Liver (tissue), 9 donors: ENCODE results near the gene UCK2. TPM values are rescaled to one million over a fixed set of nuclear protein-coding genes. Genes with fewer than 3 reads are reported as not detected.

Experiments used
- DNase-seq: peaks from one replicate; pipeline ENCODE4 v3.0.0-alpha.2; 2017; ENCODE audit warnings: low spot score
- H3K27ac ChIP-seq, 2 donors: one replicate each; pipeline ENCODE4 v1.7.0; 2013; ENCODE audit warnings: inconsistent platforms in 2 of 2, low read length in 2 of 2, control low read depth in 1 of 2, low read depth in 1 of 2, mild to moderate bottlenecking in 1 of 2
- H3K27me3 ChIP-seq, 4 donors: one replicate each; pipeline versions ENCODE4 v1.6.1 to v1.7.0; 2013; ENCODE audit warnings: low read length in 3 of 4, inconsistent platforms in 1 of 4, mild to moderate bottlenecking in 1 of 4, moderate library complexity in 1 of 4; ENCODE audit not compliant: control insufficient read depth in 4 of 4, insufficient read depth in 4 of 4
- H3K36me3 ChIP-seq, 4 donors: one replicate each; pipeline versions ENCODE4 v1.6.1 to v1.7.0; 2013; ENCODE audit warnings: low read length in 3 of 4, mild to moderate bottlenecking in 3 of 4, low read depth in 1 of 4, moderate library complexity in 1 of 4; ENCODE audit not compliant: control insufficient read depth in 4 of 4, insufficient read depth in 3 of 4
- H3K4me1 ChIP-seq, 4 donors: one replicate each; pipeline versions ENCODE4 v1.6.1 to v1.7.0; 2013; ENCODE audit warnings: low read length in 3 of 4, mild to moderate bottlenecking in 3 of 4, moderate library complexity in 1 of 4; ENCODE audit not compliant: control insufficient read depth in 4 of 4, insufficient read depth in 4 of 4
- H3K4me3 ChIP-seq, 3 donors: one replicate each; pipeline versions ENCODE4 v1.6.1 to v1.7.0; 2013; ENCODE audit warnings: low read length in 3 of 3, control low read depth in 1 of 3, low read depth in 1 of 3, mild to moderate bottlenecking in 1 of 3
- H3K9ac ChIP-seq, 2 donors: one replicate each; pipeline ENCODE4 v1.7.0; 2013; ENCODE audit warnings: low read length in 2 of 2, mild to moderate bottlenecking in 2 of 2, moderate library complexity in 2 of 2, control low read depth in 1 of 2, low read depth in 1 of 2
- H3K9me3 ChIP-seq, 4 donors: one replicate each; pipeline versions ENCODE4 v1.6.1 to v1.7.0; 2013; ENCODE audit warnings: low read length in 3 of 4; ENCODE audit not compliant: control insufficient read depth in 4 of 4
- EGR1 ChIP-seq, 2 donors: IDR thresholded peaks; 2 replicates each; pipeline ENCODE4 v1.6.1; 2016 to 2018; ENCODE audit warnings: antibody characterized with exemption in 2 of 2, low read depth in 2 of 2
- FOXA1 ChIP-seq: IDR thresholded peaks from 2 replicates; pipeline ENCODE4 v1.6.1; 2016; ENCODE audit warnings: antibody characterized with exemption
- FOXA2 ChIP-seq: IDR thresholded peaks from 2 replicates; pipeline ENCODE4 v1.6.1; 2016; ENCODE audit warnings: antibody characterized with exemption
- GABPA ChIP-seq, 2 donors: IDR thresholded peaks in 1 of 2; conservative IDR thresholded peaks in 1 of 2; 2 replicates each; pipeline ENCODE4 v1.6.1; 2016; ENCODE audit warnings: antibody characterized with exemption in 2 of 2, mild to moderate bottlenecking in 1 of 2, moderate library complexity in 1 of 2
- HNF4A ChIP-seq, 2 donors: conservative IDR thresholded peaks; 2 replicates each; pipeline ENCODE4 v1.6.1; 2016; ENCODE audit warnings: antibody characterized with exemption in 2 of 2, mild to moderate bottlenecking in 2 of 2
- HNF4G ChIP-seq: IDR thresholded peaks from 2 replicates; pipeline ENCODE4 v1.6.1; 2016; ENCODE audit warnings: antibody characterized with exemption
- JUND ChIP-seq, 2 donors: IDR thresholded peaks; 2 replicates each; pipeline ENCODE4 v1.6.1; 2016; ENCODE audit warnings: antibody characterized with exemption in 2 of 2
- NR2F2 ChIP-seq: IDR thresholded peaks from 2 replicates; pipeline ENCODE4 v1.6.1; 2016; ENCODE audit warnings: antibody characterized with exemption
- RAD21 ChIP-seq, 2 donors: IDR thresholded peaks; 2 replicates each; pipeline ENCODE4 v1.6.1; 2016; ENCODE audit warnings: antibody characterized with exemption in 2 of 2, mild to moderate bottlenecking in 2 of 2
- RXRA ChIP-seq, 2 donors: IDR thresholded peaks; 2 replicates each; pipeline ENCODE4 v1.6.1; 2017 to 2018; ENCODE audit warnings: antibody characterized with exemption in 2 of 2, mild to moderate bottlenecking in 1 of 2
- SP1 ChIP-seq: IDR thresholded peaks from 2 replicates; pipeline ENCODE4 v1.6.1; 2018; ENCODE audit warnings: antibody characterized with exemption, mild to moderate bottlenecking
- TAF1 ChIP-seq: conservative IDR thresholded peaks from 2 replicates; pipeline ENCODE4 v1.6.1; 2016; ENCODE audit warnings: antibody characterized with exemption, mild to moderate bottlenecking
- YY1 ChIP-seq: IDR thresholded peaks from 2 replicates; pipeline ENCODE4 v1.6.1; 2016; ENCODE audit warnings: antibody characterized with exemption, mild to moderate bottlenecking
- WGBS: extraction: QIAGEN DNeasy Blood & Tissue Kit; methylation state at CpG from one replicate; pipeline ENCODE4 v1.1.7; 2013; 5-methylcytosine and 5-hydroxymethylcytosine counted together
- polyA plus RNA-seq, 2 donors: library from polyadenylated mRNA; stranded (reverse) in 1 of 2; unstranded in 1 of 2; fragments of 200-250 nt in 1 of 2; fragments of >200 nt in 1 of 2; fragmentation: Nextera tagmentation in 1 of 2; extraction: Ambion mirVana in 1 of 2; gene quantifications; one replicate each; pipeline versions ENCODE4 v1.2.1 to v1.2.3, GENCODE V29; 2013 to 2015
- total RNA-seq, 2 donors: library from RNA; depleted of rRNA; stranded (reverse); fragments of >200 nt; gene quantifications; one replicate each; pipeline ENCODE4 v1.2.3, GENCODE V29; 2014
- TF ChIP-seq, protein P1 (sequence below): IDR thresholded peaks from 2 replicates; pipeline ENCODE4 v1.6.1; 2016; ENCODE audit warnings: antibody characterized with exemption
- TF ChIP-seq, protein P2 (sequence below): fragments of 150-350 bp; IDR thresholded peaks from 2 replicates; pipeline ENCODE4 v1.5.1; 2017; ENCODE audit warnings: improper control_type of control experiment, low read depth, low read length; ENCODE audit not compliant: missing input control
- TF ChIP-seq, protein P3 (sequence below): IDR thresholded peaks from 2 replicates; pipeline ENCODE4 v1.6.1; 2016; ENCODE audit warnings: antibody characterized with exemption
- TF ChIP-seq, protein P4 (sequence below): IDR thresholded peaks from 2 replicates; pipeline ENCODE4 v1.6.1; 2016; ENCODE audit warnings: antibody characterized with exemption
- TF ChIP-seq, protein P5 (sequence below): IDR thresholded peaks from 2 replicates; pipeline ENCODE4 v1.6.1; 2016; ENCODE audit warnings: antibody characterized with exemption, mild to moderate bottlenecking
- donor health status: healthy.
- donor health status: healthy.
- donor health status: healthy.
- donor health status: healthy.
- donor health status: healthy.

The UCK2 gene
- total and polyA plus RNA-seq, 4 donors, result 8.9 to 25.5 (median 17.3) TPM

DNA sequence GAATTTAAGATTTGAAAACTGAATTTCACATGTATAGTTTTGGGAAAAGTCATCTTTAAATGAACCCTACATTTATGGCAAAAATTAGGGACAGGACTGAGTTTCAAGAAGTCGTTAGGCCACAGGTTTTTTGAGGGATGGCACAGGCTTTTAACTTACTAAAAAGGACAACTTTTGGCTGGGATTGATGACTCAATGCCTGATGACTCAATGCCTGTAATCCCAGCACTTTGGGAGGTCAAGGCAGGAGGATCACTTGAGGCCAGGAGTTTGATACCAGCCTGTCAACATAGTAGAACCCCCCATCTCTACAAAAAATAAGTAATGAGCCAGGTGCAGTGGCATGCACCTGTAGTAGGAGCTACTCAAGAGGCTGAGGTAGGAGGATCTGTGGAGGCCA, 15.9 kb downstream of the UCK2 start:
- Histone ChIP-seq H3K4me1 (peaks cover 0 to 3% (median 1%) of the 10 kb centered on the region in 4 donors), H3K9ac (no peak overlapping the region), H3K4me3 (no peak overlapping the region), H3K36me3 (no peaks in the 10 kb centered on the region), H3K9me3 (no peaks in the 10 kb centered on the region), H3K27ac (no peak overlapping the region), H3K27me3 (no peaks in the 10 kb centered on the region)
- WGBS, result 91% methylated on average over 1 of the region's 1 CpG
- no peak for TF ChIP-seq HNF4A (conservative IDR thresholded peaks at IDR 0.05)
- TF ChIP-seq RXRA (IDR thresholded peaks at IDR 0.05), result no peak
- TF ChIP-seq, protein P1, sequence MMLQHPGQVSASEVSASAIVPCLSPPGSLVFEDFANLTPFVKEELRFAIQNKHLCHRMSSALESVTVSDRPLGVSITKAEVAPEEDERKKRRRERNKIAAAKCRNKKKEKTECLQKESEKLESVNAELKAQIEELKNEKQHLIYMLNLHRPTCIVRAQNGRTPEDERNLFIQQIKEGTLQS, result no peak
- no peak for TF ChIP-seq GABPA (IDR thresholded peaks at IDR 0.05 in 1 of 2, conservative IDR thresholded peaks at IDR 0.05 in 1 of 2)
- TF ChIP-seq, protein P2, sequence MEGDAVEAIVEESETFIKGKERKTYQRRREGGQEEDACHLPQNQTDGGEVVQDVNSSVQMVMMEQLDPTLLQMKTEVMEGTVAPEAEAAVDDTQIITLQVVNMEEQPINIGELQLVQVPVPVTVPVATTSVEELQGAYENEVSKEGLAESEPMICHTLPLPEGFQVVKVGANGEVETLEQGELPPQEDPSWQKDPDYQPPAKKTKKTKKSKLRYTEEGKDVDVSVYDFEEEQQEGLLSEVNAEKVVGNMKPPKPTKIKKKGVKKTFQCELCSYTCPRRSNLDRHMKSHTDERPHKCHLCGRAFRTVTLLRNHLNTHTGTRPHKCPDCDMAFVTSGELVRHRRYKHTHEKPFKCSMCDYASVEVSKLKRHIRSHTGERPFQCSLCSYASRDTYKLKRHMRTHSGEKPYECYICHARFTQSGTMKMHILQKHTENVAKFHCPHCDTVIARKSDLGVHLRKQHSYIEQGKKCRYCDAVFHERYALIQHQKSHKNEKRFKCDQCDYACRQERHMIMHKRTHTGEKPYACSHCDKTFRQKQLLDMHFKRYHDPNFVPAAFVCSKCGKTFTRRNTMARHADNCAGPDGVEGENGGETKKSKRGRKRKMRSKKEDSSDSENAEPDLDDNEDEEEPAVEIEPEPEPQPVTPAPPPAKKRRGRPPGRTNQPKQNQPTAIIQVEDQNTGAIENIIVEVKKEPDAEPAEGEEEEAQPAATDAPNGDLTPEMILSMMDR, result no peak
- TF ChIP-seq SP1, result no peak
- no peak for TF ChIP-seq RAD21 (IDR thresholded peaks at IDR 0.05)
- TF ChIP-seq, protein P3, sequence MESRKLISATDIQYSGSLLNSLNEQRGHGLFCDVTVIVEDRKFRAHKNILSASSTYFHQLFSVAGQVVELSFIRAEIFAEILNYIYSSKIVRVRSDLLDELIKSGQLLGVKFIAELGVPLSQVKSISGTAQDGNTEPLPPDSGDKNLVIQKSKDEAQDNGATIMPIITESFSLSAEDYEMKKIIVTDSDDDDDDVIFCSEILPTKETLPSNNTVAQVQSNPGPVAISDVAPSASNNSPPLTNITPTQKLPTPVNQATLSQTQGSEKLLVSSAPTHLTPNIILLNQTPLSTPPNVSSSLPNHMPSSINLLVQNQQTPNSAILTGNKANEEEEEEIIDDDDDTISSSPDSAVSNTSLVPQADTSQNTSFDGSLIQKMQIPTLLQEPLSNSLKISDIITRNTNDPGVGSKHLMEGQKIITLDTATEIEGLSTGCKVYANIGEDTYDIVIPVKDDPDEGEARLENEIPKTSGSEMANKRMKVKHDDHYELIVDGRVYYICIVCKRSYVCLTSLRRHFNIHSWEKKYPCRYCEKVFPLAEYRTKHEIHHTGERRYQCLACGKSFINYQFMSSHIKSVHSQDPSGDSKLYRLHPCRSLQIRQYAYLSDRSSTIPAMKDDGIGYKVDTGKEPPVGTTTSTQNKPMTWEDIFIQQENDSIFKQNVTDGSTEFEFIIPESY, result no peak
- TF ChIP-seq FOXA1, result no peak
- no peak for DNase-seq

DNA sequence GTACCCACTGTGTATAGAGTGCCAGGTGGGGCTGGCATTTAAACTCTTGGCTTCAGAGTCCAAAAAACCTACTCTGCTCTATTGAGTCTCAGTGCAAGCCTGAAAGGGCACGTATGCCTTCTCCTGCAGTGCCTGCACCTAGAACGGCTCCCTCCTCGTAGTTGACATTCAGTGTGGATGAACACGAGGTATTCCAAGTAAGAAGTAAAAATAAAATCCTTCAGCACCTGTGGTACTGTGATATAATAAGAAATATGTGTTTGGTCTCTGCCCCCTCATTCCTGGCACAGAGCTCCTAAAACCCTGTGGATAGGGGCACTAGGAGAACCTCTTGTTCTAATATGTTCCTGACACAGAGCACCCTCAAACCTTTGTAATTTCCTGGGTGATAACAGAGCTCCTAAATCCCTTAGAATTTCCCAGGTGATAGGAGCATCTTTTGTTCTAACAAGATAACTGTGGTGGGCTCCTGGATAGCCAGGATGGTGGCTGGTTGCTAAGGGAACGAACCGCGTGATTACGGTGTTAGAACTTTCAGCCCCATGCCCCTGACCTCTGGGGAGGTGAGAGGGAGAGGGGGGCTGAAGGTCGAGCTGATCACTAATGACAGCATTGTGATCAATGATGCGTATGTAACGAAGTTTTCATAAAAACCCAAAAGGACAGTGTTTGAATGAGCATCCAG, 16.8 kb downstream of the UCK2 start:
- DNase-seq, result no peak
- TF ChIP-seq FOXA2 (no peak), HNF4A (conservative IDR thresholded peaks at IDR 0.05) (no peak), NR2F2 (no peak), GABPA (IDR thresholded peaks at IDR 0.05 in 1 of 2, conservative IDR thresholded peaks at IDR 0.05 in 1 of 2) (no peak), YY1 (no peak), TAF1 (no peak), FOXA1 (no peak), SP1 (no peak), JUND (IDR thresholded peaks at IDR 0.05) (no peak), RAD21 (IDR thresholded peaks at IDR 0.05) (no peak), HNF4G (no peak), RXRA (IDR thresholded peaks at IDR 0.05) (no peak), EGR1 (IDR thresholded peaks at IDR 0.05; ENCODE audit: low read depth in 2 of 2) (no peak)
- TF ChIP-seq, protein P3, result no peak
- TF ChIP-seq, protein P1, result no peak
- TF ChIP-seq, protein P2, result no peak
- TF ChIP-seq, protein P4, sequence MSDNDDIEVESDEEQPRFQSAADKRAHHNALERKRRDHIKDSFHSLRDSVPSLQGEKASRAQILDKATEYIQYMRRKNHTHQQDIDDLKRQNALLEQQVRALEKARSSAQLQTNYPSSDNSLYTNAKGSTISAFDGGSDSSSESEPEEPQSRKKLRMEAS, result no peak
- TF ChIP-seq, protein P5, sequence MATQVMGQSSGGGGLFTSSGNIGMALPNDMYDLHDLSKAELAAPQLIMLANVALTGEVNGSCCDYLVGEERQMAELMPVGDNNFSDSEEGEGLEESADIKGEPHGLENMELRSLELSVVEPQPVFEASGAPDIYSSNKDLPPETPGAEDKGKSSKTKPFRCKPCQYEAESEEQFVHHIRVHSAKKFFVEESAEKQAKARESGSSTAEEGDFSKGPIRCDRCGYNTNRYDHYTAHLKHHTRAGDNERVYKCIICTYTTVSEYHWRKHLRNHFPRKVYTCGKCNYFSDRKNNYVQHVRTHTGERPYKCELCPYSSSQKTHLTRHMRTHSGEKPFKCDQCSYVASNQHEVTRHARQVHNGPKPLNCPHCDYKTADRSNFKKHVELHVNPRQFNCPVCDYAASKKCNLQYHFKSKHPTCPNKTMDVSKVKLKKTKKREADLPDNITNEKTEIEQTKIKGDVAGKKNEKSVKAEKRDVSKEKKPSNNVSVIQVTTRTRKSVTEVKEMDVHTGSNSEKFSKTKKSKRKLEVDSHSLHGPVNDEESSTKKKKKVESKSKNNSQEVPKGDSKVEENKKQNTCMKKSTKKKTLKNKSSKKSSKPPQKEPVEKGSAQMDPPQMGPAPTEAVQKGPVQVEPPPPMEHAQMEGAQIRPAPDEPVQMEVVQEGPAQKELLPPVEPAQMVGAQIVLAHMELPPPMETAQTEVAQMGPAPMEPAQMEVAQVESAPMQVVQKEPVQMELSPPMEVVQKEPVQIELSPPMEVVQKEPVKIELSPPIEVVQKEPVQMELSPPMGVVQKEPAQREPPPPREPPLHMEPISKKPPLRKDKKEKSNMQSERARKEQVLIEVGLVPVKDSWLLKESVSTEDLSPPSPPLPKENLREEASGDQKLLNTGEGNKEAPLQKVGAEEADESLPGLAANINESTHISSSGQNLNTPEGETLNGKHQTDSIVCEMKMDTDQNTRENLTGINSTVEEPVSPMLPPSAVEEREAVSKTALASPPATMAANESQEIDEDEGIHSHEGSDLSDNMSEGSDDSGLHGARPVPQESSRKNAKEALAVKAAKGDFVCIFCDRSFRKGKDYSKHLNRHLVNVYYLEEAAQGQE, result no peak
- Histone ChIP-seq H3K9ac (no peak overlapping the region), H3K27ac (no peak overlapping the region), H3K9me3 (no peaks in the 10 kb centered on the region), H3K27me3 (no peaks in the 10 kb centered on the region), H3K4me3 (no peak overlapping the region), H3K4me1 (peaks cover 0 to 3% (median 1%) of the 10 kb centered on the region in 4 donors), H3K36me3 (no peaks in the 10 kb centered on the region)
- 74% methylated on average over 11 of the region's 11 CpGs for WGBS
